ENCODE results near the gene PDXP.
"Not testable (repeated sequence)": the region's sequence is repeated elsewhere in the genome, so short reads cannot be mapped to it uniquely, and the experiment has no call there.

PDXP gene

DNA sequence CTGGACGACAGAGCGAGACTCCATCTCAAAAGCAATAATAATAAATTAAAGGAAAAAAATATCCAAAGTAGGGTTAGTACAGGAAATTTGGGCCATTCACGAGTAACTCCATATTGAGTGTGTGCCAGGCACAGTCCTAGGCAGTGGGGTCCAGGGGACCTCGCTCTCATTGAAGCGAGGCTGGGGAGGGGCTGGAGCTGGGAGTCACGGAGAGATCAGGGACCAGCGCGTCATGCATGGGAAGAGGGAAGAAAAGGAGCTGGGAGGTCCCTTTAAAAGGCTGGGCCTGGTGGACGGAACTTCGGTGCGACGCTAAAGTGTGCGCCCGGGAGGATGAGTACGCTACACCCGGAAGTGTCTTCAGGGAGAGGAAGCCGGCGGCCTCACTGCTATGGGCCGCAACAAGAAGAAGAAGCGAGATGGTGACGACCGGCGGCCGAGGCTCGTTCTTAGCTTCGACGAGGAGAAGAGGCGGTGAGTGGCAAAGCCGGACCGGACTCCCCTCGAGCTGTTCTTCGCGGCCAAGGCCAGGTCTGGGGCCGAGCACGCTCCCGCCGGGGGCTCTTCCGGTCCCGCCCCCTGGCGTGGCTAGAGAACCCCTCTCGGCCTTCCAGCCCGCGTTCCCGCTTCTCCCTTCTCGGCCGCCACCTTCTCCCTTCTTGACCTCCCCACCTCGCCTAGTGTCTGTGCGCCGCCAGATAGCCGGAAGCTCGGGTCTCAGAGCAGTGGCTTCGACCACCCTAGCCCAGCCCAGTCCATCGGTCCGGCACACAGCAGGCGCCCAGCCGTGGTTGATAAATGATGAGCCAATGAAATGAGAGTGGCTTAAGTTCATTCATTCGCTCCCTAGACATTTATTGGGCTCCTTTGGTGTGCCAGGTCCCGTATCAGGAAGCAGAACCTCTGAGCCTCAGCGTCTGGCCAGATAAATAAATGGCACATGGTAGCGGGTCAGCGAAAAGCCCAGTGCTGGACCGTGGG lies 27.8 kb downstream of the PDXP start, which contains the start of gene NOL12:
TSS of gene NOL12 (plus strand) at position 342 of the 981 bp plus-strand sequence. CDS start at position 392, 50 bp downstream.
- H3K27ac ChIP-seq (ENCODE audit: low read depth, low read length) = peak within 1 kb of the TSS; percentile 92

DNA sequence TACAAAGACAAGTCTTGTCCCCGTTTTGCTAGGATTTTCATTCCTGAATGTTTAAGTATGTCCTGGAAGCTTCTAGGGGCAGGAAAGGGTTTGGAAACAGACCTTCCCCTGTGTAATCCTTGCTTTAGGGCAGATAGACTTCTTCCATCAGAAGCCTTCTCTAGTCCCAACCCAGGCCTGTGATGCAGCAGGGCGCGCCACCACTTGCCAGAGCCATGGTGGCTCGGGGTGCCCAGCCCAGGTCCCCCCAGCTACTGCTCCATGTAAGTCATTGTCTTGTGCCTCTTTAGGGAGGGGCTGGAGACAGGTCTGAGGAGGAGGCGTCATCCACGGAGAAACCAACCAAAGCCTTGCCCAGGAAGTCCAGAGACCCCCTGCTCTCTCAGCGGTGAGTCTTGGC lies 31.9 kb downstream of the PDXP start:
- H3K27me3 ChIP-seq (ENCODE audit: control insufficient read depth, insufficient read depth, low read length) = no peaks in the 10 kb centered on the region
- no peaks in the 10 kb centered on the region for H3K4me1 ChIP-seq (ENCODE audit: control insufficient read depth, insufficient read depth, low read length)
- no peak overlapping the region for H3K4me3 ChIP-seq (ENCODE audit: low read length)
- no peak overlapping the region for H3K9ac ChIP-seq (ENCODE audit: low read length)
- peaks cover 34% of the 10 kb centered on the region for H3K36me3 ChIP-seq (ENCODE audit: control insufficient read depth, insufficient read depth, low read length)
- H3K27ac ChIP-seq (ENCODE audit: low read depth, low read length) = no peak overlapping the region

More for the DNA sequence above, 27.8 kb downstream of the PDXP start, which contains the start of gene NOL12:
- H3K27me3 ChIP-seq (ENCODE audit: control insufficient read depth, insufficient read depth, low read length) = no peaks in the 10 kb centered on the region
- H3K4me1 ChIP-seq (ENCODE audit: control insufficient read depth, insufficient read depth, low read length) = no peaks in the 10 kb centered on the region
- peaks cover 17% of the 10 kb centered on the region for H3K36me3 ChIP-seq (ENCODE audit: control insufficient read depth, insufficient read depth, low read length)
- H3K4me3 ChIP-seq (ENCODE audit: low read length) = peak within 1 kb of the TSS; percentile 84
- H3K9ac ChIP-seq (ENCODE audit: low read length) = peak within 1 kb of the TSS; percentile 59

DNA sequence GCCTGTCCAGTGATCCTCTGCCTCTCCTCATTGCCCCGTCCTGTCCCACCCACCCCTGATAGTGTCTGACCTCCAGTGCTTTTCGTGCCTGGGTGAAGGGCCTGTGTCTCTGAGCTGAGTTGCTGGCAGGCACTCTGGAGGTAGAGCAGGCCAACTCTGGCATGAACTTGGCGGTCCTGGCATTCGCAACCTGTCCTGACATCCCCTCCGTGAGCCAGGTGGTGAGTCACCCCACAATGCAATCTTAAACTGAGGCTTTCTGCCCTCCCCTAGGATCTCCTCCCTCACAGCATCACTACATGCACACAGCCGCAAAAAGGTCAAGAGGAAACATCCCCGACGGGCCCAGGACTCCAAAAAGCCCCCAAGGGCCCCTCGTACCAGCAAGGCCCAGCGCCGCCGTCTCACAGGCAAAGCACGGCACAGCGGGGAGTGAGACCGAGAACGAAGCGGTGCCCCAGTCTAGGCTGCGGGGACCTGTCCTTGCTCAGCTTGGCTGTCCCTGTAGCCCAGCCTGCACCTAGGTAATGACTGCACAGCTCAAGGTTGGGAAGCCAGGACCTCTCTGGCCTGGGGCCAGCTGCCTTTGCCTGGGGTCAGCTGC lies 32.5 kb downstream of the PDXP start:
- Histone ChIP-seq H3K27ac (ENCODE audit: low read depth, low read length) (no peak overlapping the region), H3K9ac (ENCODE audit: low read length) (no peak overlapping the region), H3K36me3 (ENCODE audit: control insufficient read depth, insufficient read depth, low read length) (peaks cover 34% of the 10 kb centered on the region), H3K4me1 (ENCODE audit: control insufficient read depth, insufficient read depth, low read length) (peaks cover under 1% of the 10 kb centered on the region), H3K27me3 (ENCODE audit: control insufficient read depth, insufficient read depth, low read length) (no peaks in the 10 kb centered on the region), H3K4me3 (ENCODE audit: low read length) (no peak overlapping the region)

DNA sequence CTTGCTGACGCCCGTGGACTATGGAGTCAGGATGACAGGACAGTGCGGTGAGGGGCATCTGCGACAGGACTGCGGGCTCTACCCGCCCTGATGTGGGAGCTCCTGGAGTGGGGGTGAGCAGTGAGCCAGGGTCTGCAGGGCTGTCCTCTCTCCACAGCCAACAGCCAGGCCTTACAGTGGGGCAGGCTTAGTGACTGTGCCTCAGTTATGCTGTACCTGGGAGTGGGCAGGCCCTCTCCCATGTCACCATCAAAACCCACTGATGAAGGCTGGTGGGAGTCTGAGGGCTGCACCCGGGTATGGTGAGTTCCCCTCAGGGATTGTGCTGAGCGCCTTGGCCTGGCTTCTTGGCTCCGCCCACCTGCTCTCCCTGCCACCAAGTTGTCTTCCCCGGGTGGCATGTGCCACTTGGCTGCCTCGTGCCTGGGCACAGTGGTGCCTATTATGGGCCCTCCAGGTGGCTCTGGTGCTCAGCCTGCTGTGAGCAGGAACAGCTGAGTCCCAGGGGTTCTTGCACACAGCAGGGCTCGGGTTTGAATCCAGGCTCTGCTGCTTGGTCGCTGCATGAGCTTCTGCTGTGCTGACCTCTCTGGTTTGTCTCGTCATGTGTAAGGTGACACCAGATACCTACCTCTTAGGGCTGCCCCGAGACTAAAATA lies 34.2 kb downstream of the PDXP start:
- H3K27me3 ChIP-seq (ENCODE audit: control insufficient read depth, insufficient read depth, low read length) = no peaks in the 10 kb centered on the region
- peaks cover 34% of the 10 kb centered on the region for H3K36me3 ChIP-seq (ENCODE audit: control insufficient read depth, insufficient read depth, low read length)
- H3K9ac ChIP-seq (ENCODE audit: low read length) = no peak overlapping the region
- H3K27ac ChIP-seq (ENCODE audit: low read depth, low read length) = no peak overlapping the region
- H3K4me1 ChIP-seq (ENCODE audit: control insufficient read depth, insufficient read depth, low read length) = peaks cover 4% of the 10 kb centered on the region
- H3K4me3 ChIP-seq (ENCODE audit: low read length) = no peak overlapping the region

DNA sequence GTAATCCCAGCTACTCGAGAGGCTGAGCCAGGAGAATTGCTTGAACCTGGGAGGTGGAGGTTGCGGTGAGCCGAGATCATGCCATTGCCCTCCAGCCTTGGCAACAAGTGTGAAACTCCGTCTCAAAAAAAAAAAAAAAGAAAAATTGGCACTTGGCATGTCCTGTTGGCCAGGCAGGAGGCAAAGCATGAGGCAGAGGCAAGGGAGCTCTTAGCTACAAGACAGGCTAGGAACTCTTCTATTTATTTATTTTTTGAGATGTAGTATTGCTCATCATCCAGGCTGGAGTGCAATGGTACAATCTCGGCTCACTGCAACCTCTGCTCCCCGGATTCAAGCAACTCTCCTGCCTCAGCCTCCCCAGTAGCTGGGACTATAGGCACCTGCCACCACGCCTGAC lies 35.6 kb downstream of the PDXP start:
- H3K9ac ChIP-seq (ENCODE audit: low read length); H3K4me3 ChIP-seq (ENCODE audit: low read length); H3K27me3 ChIP-seq (ENCODE audit: control insufficient read depth, insufficient read depth, low read length); H3K4me1 ChIP-seq (ENCODE audit: control insufficient read depth, insufficient read depth, low read length); H3K27ac ChIP-seq (ENCODE audit: low read depth, low read length): not testable (repeated sequence)
- H3K36me3 ChIP-seq (ENCODE audit: control insufficient read depth, insufficient read depth, low read length) = peaks cover 31% of the 10 kb centered on the region

DNA sequence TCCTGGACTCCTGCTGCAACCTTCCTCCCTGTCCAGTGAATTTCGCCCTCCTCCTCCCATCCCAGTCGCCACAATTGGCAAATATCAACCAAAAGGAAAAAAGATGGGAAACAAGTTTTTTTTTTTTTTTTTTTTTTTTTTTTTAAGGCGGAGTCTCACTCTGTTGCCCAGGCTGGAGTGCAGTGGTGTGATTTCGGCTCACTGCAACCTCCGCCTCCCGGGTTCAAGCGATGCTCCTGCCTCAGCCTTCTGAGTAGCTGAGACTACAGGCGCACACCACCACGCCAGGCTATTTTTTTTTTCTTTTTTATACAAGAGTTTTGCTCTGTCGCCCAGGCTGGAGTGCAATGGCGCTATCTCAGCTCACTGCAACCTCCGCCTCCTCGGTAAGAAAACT lies 37.7 kb downstream of the PDXP start:
- Histone ChIP-seq H3K36me3 (ENCODE audit: control insufficient read depth, insufficient read depth, low read length) (peaks cover 17% of the 10 kb centered on the region), H3K4me3 (ENCODE audit: low read length) (peak overlapping the region; percentile 58)
- H3K4me1 ChIP-seq (ENCODE audit: control insufficient read depth, insufficient read depth, low read length); H3K27ac ChIP-seq (ENCODE audit: low read depth, low read length); H3K9ac ChIP-seq (ENCODE audit: low read length); H3K27me3 ChIP-seq (ENCODE audit: control insufficient read depth, insufficient read depth, low read length): not testable (repeated sequence)

DNA sequence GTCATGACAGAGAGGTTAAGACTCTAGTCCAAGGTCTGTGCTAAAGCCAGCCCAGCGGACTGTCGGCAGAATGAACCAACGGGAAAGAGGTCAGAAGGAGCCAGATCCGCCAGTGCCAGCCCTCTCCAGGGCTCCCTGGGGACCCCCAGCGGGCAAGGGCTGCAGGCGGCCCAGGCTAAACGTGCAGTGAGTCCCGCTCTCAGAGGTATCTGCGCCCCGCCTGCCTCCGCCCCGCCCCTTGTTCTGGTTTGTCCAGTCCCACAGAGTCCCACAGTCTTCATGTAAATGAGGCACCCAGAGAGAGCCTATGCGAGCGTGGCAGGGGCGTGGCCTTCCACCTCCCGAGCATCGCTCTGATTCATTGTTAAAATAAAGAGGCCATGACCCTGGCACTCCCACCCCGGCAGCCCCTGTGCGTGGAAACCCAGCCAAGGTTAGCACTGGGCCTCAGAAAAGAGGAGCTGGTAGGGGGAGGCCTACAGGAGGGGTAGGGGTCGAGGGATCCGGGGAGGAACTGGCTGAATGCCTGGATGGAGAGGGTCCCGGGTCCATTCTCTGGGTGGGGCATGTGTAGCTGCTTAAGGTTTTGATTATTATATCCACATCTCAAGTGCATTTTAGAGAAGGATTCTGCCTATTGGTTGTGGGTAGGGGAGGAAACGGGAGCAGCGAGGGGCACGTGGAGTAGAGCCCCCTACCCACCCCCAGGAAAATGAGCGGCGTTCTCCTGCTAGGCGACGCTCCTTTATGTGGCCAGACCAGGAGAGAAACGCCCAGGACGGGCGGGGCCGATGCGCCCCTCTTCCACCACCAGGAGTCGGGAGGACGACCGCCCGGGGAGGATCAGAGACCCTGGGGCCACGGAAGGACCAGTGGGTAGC lies 38.4 kb downstream of the PDXP start, which contains the start of gene TRIOBP:
TSS of gene TRIOBP (plus strand) at position 392 of the 881 bp plus-strand sequence. CDS start 4,318 bp downstream, outside the sequence.
- peaks cover 4% of the 10 kb centered on the region for H3K4me1 ChIP-seq (ENCODE audit: control insufficient read depth, insufficient read depth, low read length)
- H3K36me3 ChIP-seq (ENCODE audit: control insufficient read depth, insufficient read depth, low read length) = peaks cover 11% of the 10 kb centered on the region
- peak within 1 kb of the TSS; percentile 58 for H3K4me3 ChIP-seq (ENCODE audit: low read length)
- H3K27me3 ChIP-seq (ENCODE audit: control insufficient read depth, insufficient read depth, low read length) = no peaks in the 10 kb centered on the region
- H3K9ac ChIP-seq (ENCODE audit: low read length) = no peak within 1 kb of the TSS
- no peak within 1 kb of the TSS for H3K27ac ChIP-seq (ENCODE audit: low read depth, low read length)

DNA sequence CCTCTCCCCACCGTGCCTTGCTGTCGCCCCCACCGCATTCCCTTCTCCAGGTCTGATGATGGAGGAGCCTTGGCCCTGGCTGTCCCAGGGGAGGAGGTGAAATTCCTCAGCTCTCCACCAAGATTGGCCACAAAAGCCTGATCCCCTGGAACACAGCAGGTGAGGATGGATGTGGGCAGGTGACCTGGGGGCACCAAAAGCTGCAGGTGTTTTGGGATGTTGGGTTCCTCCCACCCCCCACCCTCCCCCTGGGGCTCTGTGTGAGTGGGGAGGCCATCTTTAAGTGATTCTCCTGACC lies 39.0 kb downstream of the PDXP start:
- Histone ChIP-seq H3K9ac (ENCODE audit: low read length) (no peak overlapping the region), H3K27ac (ENCODE audit: low read depth, low read length) (no peak overlapping the region), H3K4me3 (ENCODE audit: low read length) (no peak overlapping the region), H3K36me3 (ENCODE audit: control insufficient read depth, insufficient read depth, low read length) (peaks cover 9% of the 10 kb centered on the region), H3K27me3 (ENCODE audit: control insufficient read depth, insufficient read depth, low read length) (no peaks in the 10 kb centered on the region), H3K4me1 (ENCODE audit: control insufficient read depth, insufficient read depth, low read length) (peaks cover 4% of the 10 kb centered on the region)

DNA sequence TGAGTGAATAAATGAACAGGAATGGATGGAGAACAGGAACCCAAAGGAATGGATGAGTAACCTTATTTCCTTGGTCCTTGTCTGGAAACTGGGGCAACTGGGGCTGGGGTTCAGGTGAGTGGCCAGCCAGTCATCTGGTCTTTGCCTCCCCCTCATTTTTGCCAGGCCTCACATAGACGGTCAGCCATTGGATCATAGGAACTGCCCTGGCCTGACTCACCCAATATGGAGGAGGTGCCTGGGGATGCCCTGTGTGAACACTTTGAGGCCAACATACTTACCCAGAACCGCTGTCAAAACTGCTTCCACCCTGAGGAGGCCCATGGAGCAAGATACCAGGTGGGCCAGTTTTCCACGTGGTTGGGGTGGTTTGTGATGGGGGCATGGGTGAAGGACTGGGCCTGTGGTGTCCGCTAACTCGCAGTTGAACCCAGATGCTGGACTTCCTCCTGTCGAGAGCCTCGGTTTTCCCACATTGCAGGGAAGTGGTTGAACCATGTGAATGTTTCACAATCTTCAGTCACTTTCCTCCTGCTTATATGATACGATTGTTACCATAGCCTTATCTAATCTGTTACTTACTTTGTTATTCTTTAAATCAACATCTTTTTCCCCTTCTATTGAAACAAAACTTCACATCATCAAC lies 42.7 kb downstream of the PDXP start:
- no peaks in the 10 kb centered on the region for H3K36me3 ChIP-seq (ENCODE audit: control insufficient read depth, insufficient read depth, low read length)
- peaks cover under 1% of the 10 kb centered on the region for H3K4me1 ChIP-seq (ENCODE audit: control insufficient read depth, insufficient read depth, low read length)
- no peak overlapping the region for H3K9ac ChIP-seq (ENCODE audit: low read length)
- no peak overlapping the region for H3K27ac ChIP-seq (ENCODE audit: low read depth, low read length)
- no peak overlapping the region for H3K4me3 ChIP-seq (ENCODE audit: low read length)
- no peaks in the 10 kb centered on the region for H3K27me3 ChIP-seq (ENCODE audit: control insufficient read depth, insufficient read depth, low read length)

DNA sequence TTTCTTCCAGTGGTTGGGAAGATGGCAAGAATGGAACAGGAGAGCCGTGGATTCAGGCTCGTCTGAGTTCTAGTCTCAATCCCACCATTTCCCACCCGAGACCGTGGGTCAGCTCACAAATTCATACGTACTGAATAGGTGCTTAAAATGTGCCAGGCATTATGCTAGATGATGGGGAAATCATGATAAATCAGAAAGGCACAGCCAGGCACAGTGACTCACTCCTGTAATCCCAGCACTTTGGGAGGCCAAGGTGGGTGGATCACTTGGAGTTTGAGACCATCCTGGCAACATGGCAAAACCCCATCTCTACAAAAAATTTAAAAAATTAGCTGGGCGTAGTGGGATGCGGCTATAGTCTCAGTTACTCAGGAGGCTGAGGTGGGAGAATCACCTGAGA lies 45.4 kb downstream of the PDXP start:
- no peak overlapping the region for H3K27ac ChIP-seq (ENCODE audit: low read depth, low read length)
- H3K27me3 ChIP-seq (ENCODE audit: control insufficient read depth, insufficient read depth, low read length) = no peaks in the 10 kb centered on the region
- H3K4me3 ChIP-seq (ENCODE audit: low read length) = no peak overlapping the region
- H3K9ac ChIP-seq (ENCODE audit: low read length) = no peak overlapping the region
- H3K4me1 ChIP-seq (ENCODE audit: control insufficient read depth, insufficient read depth, low read length) = no peaks in the 10 kb centered on the region
- no peaks in the 10 kb centered on the region for H3K36me3 ChIP-seq (ENCODE audit: control insufficient read depth, insufficient read depth, low read length)

DNA sequence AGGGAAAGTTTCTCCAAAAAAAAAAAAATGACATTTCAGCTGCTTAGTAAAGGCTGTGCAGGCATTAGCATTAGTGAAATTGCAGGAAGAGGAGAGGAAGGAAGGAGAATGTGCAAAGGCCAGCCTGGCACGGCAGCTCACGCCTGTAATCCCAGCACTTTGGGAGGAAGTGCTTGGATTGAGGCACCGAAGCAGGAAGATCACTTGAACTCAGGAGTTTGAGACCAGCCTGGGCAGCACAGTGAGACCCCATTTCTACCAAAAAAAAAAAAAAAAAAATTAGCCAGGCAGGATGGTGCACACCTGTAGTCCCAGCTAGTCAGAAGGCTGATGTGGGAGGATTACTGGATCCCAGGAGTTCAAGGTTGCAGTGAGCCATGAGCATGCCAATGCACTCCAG lies 46.1 kb downstream of the PDXP start:
- no peaks in the 10 kb centered on the region for H3K27me3 ChIP-seq (ENCODE audit: control insufficient read depth, insufficient read depth, low read length)
- no peaks in the 10 kb centered on the region for H3K4me1 ChIP-seq (ENCODE audit: control insufficient read depth, insufficient read depth, low read length)
- H3K36me3 ChIP-seq (ENCODE audit: control insufficient read depth, insufficient read depth, low read length) = no peaks in the 10 kb centered on the region
- no peak overlapping the region for H3K4me3 ChIP-seq (ENCODE audit: low read length)
- H3K27ac ChIP-seq (ENCODE audit: low read depth, low read length) = no peak overlapping the region
- no peak overlapping the region for H3K9ac ChIP-seq (ENCODE audit: low read length)

Data from rectal smooth muscle tissue (tissue), 1 donor.